Measurements from ENCODE around the gene COIL.

GRCh38 chr17:56995766-56996165 is 34.9 kb upstream of the COIL start:
- no peak for TF ChIP-seq CTCF (conservative IDR thresholded peaks at IDR 0.05 in 1 of 2, IDR thresholded peaks at IDR 0.05 in 1 of 2; ENCODE audit: low read depth in 1 of 2, low read length in 2 of 2)
- TF ChIP-seq EZH2 (IDR thresholded peaks at IDR 0.05; ENCODE audit: low read length, missing control alignments): no peak
